ENCODE measurements around the gene GRAMD4. TPM values are rescaled to one million over a fixed set of nuclear protein-coding genes. Genes with fewer than 3 reads are reported as not detected.

GRAMD4 gene
- total RNA-seq, 1 experiment from 2014 or later = 19.8 TPM

DNA sequence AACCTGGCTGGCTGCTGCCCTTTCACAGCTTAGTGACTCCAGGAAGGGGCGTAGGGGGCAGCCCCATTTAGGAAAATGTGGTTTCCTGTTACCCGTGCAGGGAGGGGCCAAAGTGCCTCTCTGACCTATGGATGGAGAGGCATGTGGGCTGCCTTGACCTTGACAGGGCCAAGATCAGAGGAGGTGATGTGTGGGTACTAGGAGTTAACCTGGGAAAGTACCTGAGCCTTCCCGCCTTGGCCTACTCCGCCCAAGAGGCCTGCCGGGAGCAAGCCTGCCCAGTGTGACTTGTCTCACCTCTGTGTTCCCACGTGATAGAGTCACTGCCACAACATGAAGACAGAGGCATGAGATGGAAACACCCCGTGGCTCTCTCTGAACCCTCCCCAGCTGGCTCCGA is 33.4 kb downstream of the GRAMD4 start:
- Histone ChIP-seq H3T11ph (ENCODE audit: low read length) (no peak overlapping the region), H2BK20ac (ENCODE audit: low read depth, low read length, poor library complexity, severe bottlenecking) (no peak overlapping the region), H2AFZ (ENCODE audit: low read length) (no peak overlapping the region), H3K23ac (ENCODE audit: insufficient read length, low read depth, low read length) (no peak overlapping the region), H3K23me2 (ENCODE audit: insufficient read length, low read depth, low read length, poor library complexity, severe bottlenecking) (no peaks in the 10 kb centered on the region), H3K4ac (ENCODE audit: low read depth, low read length) (no peak overlapping the region), H3K79me1 (ENCODE audit: insufficient read depth, low read depth, low read length, poor library complexity, severe bottlenecking) (no peaks in the 10 kb centered on the region), H3K27me3 (ENCODE audit: insufficient read depth, low read length) (no peaks in the 10 kb centered on the region), H3K4me1 (ENCODE audit: insufficient read depth, low read length) (no peaks in the 10 kb centered on the region), H3K14ac (ENCODE audit: insufficient read depth, low read length) (no peak overlapping the region), H4K5ac (ENCODE audit: insufficient read length, low read depth, low read length) (no peak overlapping the region), H4K91ac (ENCODE audit: insufficient read length, low read depth, low read length) (no peak overlapping the region), H3K4me2 (ENCODE audit: insufficient read depth, insufficient read length, low read length) (no peak overlapping the region), H4K20me1 (ENCODE audit: control insufficient read depth, insufficient read depth, insufficient read length) (no peaks in the 10 kb centered on the region), H2BK15ac (ENCODE audit: low read depth, low read length) (no peak overlapping the region), H3K18ac (ENCODE audit: insufficient read length, low read depth, low read length) (no peak overlapping the region), H2AK5ac (ENCODE audit: insufficient read length, low read length) (no peak overlapping the region), H2BK12ac (ENCODE audit: insufficient read length, low read depth, low read length) (no peak overlapping the region), H3K56ac (ENCODE audit: insufficient read length, low read depth, low read length) (no peak overlapping the region), H3K9me3 (ENCODE audit: control insufficient read depth, low read depth, low read length) (no peaks in the 10 kb centered on the region), H3K79me2 (ENCODE audit: insufficient read depth, low read length) (no peaks in the 10 kb centered on the region), H3K27ac (ENCODE audit: insufficient read length, low read depth, low read length) (no peak overlapping the region), H3K9ac (ENCODE audit: extremely low read depth, insufficient read length, low read length) (no peak overlapping the region), H2BK120ac (ENCODE audit: low read depth, low read length, poor library complexity, severe bottlenecking) (no peak overlapping the region), H4K8ac (replicated peaks; ENCODE audit: insufficient read length, low read depth, low read length) (no peak overlapping the region), H2BK5ac (ENCODE audit: insufficient read length, low read length) (no peak overlapping the region)
- DNase-seq = no peak
- Mint-ChIP-seq H3K4me3 (no peak overlapping the region), H3K9me3 (no peaks in the 10 kb centered on the region; a peak in 1 of 5 replicates), H3K27ac (no peak overlapping the region), H3K36me3 (ENCODE audit: insufficient read depth in 1 of 3, low read depth in 3 of 3) (no peaks in the 10 kb centered on the region), H3K4me1 (peaks cover 7 to 12% of the 10 kb centered on the region in 2 experiments), H3K27me3 (ENCODE audit: low read depth) (no peaks in the 10 kb centered on the region)
- TF ChIP-seq, protein P1, sequence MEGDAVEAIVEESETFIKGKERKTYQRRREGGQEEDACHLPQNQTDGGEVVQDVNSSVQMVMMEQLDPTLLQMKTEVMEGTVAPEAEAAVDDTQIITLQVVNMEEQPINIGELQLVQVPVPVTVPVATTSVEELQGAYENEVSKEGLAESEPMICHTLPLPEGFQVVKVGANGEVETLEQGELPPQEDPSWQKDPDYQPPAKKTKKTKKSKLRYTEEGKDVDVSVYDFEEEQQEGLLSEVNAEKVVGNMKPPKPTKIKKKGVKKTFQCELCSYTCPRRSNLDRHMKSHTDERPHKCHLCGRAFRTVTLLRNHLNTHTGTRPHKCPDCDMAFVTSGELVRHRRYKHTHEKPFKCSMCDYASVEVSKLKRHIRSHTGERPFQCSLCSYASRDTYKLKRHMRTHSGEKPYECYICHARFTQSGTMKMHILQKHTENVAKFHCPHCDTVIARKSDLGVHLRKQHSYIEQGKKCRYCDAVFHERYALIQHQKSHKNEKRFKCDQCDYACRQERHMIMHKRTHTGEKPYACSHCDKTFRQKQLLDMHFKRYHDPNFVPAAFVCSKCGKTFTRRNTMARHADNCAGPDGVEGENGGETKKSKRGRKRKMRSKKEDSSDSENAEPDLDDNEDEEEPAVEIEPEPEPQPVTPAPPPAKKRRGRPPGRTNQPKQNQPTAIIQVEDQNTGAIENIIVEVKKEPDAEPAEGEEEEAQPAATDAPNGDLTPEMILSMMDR (conservative IDR thresholded peaks at IDR 0.05) = no peak
- WGBS (ENCODE audit: extremely low coverage, insufficient read length, low lambda C conversion rate) = no CpG with 5 or more reads among the region's 8 CpGs

All from H9 (cell line).